Osteocyte (in vitro differentiated cells): ENCODE measurements around the gene GGNBP2. TPM values are rescaled to one million over a fixed set of nuclear protein-coding genes. Genes with fewer than 3 reads are reported as not detected.

Experiments
- DNase-seq: peaks from one replicate; pipeline ENCODE4 v3.0.0; 2021; ENCODE audit warnings: mixed read lengths; ENCODE audit not compliant: unreplicated experiment; ENCODE audit errors: extremely low spot score
- H3K27ac Mint-ChIP-seq: one replicate; pipeline ENCODE4 v1.8.0; 2021; ENCODE audit warnings: mild to moderate bottlenecking, mixed read lengths; ENCODE audit not compliant: unreplicated experiment
- H3K27me3 Mint-ChIP-seq: one replicate; pipeline ENCODE4 v1.8.0; 2021; ENCODE audit warnings: mixed read lengths; ENCODE audit not compliant: unreplicated experiment
- H3K36me3 Mint-ChIP-seq: one replicate; pipeline ENCODE4 v1.8.0; 2021; ENCODE audit warnings: mixed read lengths; ENCODE audit not compliant: unreplicated experiment
- H3K4me1 Mint-ChIP-seq: one replicate; pipeline ENCODE4 v1.8.0; 2021; ENCODE audit warnings: mixed read lengths; ENCODE audit not compliant: unreplicated experiment
- H3K4me3 Mint-ChIP-seq: one replicate; pipeline ENCODE4 v1.8.0; 2021; ENCODE audit warnings: mild to moderate bottlenecking, moderate library complexity, mixed read lengths; ENCODE audit not compliant: unreplicated experiment
- H3K9me3 Mint-ChIP-seq: one replicate; pipeline ENCODE4 v1.8.0; 2021; ENCODE audit warnings: mixed read lengths; ENCODE audit not compliant: unreplicated experiment
- CTCF ChIP-seq: fragments of 200-600 bp; sonication (generic); IDR thresholded peaks from 2 replicates; pipeline ENCODE4 v1.5.0; 2021; ENCODE audit warnings: antibody characterized with exemption, mild to moderate bottlenecking, moderate library complexity
- total RNA-seq: library from RNA; stranded (reverse); gene quantifications from 2 replicates; pipeline ENCODE4 v1.2.1, GENCODE V29; 2021

Gene GGNBP2
- total RNA-seq, 1 donor from 2014 or later: 76.1 TPM

GRCh38 chr17:36509272-36509985 lies 35.3 kb upstream of the GGNBP2 start:
- Mint-ChIP-seq H3K36me3 (peaks cover 16% of the 10 kb centered on the region), H3K27me3 (no peaks in the 10 kb centered on the region), H3K9me3 (no peaks in the 10 kb centered on the region), H3K4me3 (no peak overlapping the region), H3K27ac (no peak overlapping the region), H3K4me1 (no peaks in the 10 kb centered on the region)
- no peak for TF ChIP-seq CTCF
- DNase-seq: no peak

GRCh38 chr17:36510636-36511035 lies 34.1 kb upstream of the GGNBP2 start:
- Mint-ChIP-seq H3K36me3 (peaks cover 13% of the 10 kb centered on the region), H3K4me1 (no peaks in the 10 kb centered on the region), H3K27ac (no peak overlapping the region), H3K27me3 (no peaks in the 10 kb centered on the region), H3K4me3 (no peak overlapping the region), H3K9me3 (no peaks in the 10 kb centered on the region)
- no peak for TF ChIP-seq CTCF
- no peak for DNase-seq

GRCh38 chr17:36511216-36511615 lies 33.5 kb upstream of the GGNBP2 start:
- H3K27ac Mint-ChIP-seq: no peak overlapping the region
- DNase-seq: no peak
- TF ChIP-seq CTCF: no peak
- H3K36me3 Mint-ChIP-seq: peaks cover 10% of the 10 kb centered on the region
- H3K4me3 Mint-ChIP-seq: no peak overlapping the region
- H3K9me3 Mint-ChIP-seq: no peaks in the 10 kb centered on the region
- H3K4me1 Mint-ChIP-seq: no peaks in the 10 kb centered on the region
- no peaks in the 10 kb centered on the region for H3K27me3 Mint-ChIP-seq

- H3K4me1 Mint-ChIP-seq: no peaks in the 10 kb centered on the region
- H3K9me3 Mint-ChIP-seq: no peaks in the 10 kb centered on the region
- no peak for TF ChIP-seq CTCF
- DNase-seq: no peak
- H3K36me3 Mint-ChIP-seq: peaks cover 10% of the 10 kb centered on the region
- H3K27me3 Mint-ChIP-seq: no peaks in the 10 kb centered on the region
- no peak overlapping the region for H3K4me3 Mint-ChIP-seq
- no peak overlapping the region for H3K27ac Mint-ChIP-seq
Measured at GRCh38 chr17:36512641-36513040, 32.1 kb upstream of the GGNBP2 start.

GRCh38 chr17:36514856-36515255 lies 29.9 kb upstream of the GGNBP2 start:
- H3K27ac Mint-ChIP-seq: no peak overlapping the region
- no peaks in the 10 kb centered on the region for H3K9me3 Mint-ChIP-seq
- H3K27me3 Mint-ChIP-seq: no peaks in the 10 kb centered on the region
- TF ChIP-seq CTCF: no peak
- peaks cover 14% of the 10 kb centered on the region for H3K36me3 Mint-ChIP-seq
- DNase-seq: no peak
- H3K4me1 Mint-ChIP-seq: no peaks in the 10 kb centered on the region
- H3K4me3 Mint-ChIP-seq: no peak overlapping the region
